ENCODE results near the gene ARID5B. TPM values are rescaled to one million over a fixed set of nuclear protein-coding genes. Genes with fewer than 3 reads are reported as not detected.
A peak's percentile ranks its signal among the peaks of the same experiment; 100 is the strongest.

The ARID5B gene
- polyA plus RNA-seq, 1 donor from 2014 or later: 2.1 TPM

DNA sequence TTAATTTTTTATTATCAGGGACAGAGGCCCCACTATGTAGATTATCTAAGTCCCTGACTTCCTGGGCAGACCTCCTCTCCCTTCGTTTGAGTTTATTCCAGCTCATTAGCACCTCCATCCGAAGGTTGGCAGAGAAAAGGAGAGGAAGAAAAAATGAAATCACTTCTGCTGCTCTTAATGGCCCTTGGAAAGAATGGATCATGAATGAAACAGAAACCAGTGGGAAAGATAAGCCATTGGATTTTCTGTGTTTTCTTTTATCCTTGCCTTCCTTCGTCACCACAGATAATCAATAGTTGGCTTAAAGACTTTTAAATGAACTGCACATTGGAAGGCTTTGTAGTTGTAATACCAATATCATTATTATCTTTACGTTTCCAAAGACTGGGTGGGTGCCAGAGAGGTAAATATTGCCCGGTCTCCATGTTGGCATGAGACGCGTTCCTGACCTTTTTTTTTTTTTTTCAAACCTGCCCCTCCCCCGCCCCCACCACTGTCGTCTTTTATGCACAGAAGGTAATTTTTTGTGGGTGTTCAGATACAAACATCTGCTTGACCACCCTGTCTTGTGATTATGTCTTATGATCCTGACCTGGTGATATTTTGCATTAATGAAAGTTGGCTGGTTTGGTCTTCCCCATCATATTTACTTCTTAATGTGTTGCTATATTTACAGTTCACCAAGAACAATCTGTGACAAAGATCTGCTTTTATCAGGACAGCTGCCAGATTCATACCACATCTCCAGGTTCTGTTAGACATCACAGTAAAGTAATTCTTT is 116.8 kb downstream of the ARID5B start:
- Histone ChIP-seq H3K4me3 (ENCODE audit: low read length) (no peak overlapping the region), H3K4me2 (ENCODE audit: low read length) (no peak overlapping the region), H3K9me3 (ENCODE audit: low read length) (no peaks in the 10 kb centered on the region), H3K27ac (ENCODE audit: low read length) (no peak overlapping the region), H3K27me3 (ENCODE audit: insufficient read depth, low read depth, low read length) (no peaks in the 10 kb centered on the region), H3F3A (ENCODE audit: insufficient read depth, low read length, poor library complexity, severe bottlenecking) (no peaks in the 10 kb centered on the region), H3K9me2 (ENCODE audit: insufficient read depth, low read length) (no peaks in the 10 kb centered on the region), H3K36me3 (ENCODE audit: insufficient read depth, low read length) (no peaks in the 10 kb centered on the region), H2AFZ (ENCODE audit: low read depth, low read length) (no peak overlapping the region), H4K20me1 (ENCODE audit: insufficient read depth) (no peaks in the 10 kb centered on the region), H3K9ac (ENCODE audit: low read length) (no peak overlapping the region), H3K79me2 (replicated peaks; ENCODE audit: insufficient read depth, low read length) (no peaks in the 10 kb centered on the region)
- TF ChIP-seq POLR2AphosphoS5 (IDR thresholded peaks at IDR 0.05) (peak; percentile 39), REST (IDR thresholded peaks at IDR 0.05; ENCODE audit: borderline replicate concordance) (no peak), EP300 (conservative IDR thresholded peaks at IDR 0.05; ENCODE audit: poor library complexity, severe bottlenecking) (peak; percentile 76), EZH2 (IDR thresholded peaks at IDR 0.05; ENCODE audit: borderline replicate concordance, insufficient read depth, low read length, poor library complexity, severe bottlenecking) (no peak)

GRCh38 chr10:62019013-62019684 is 117.7 kb downstream of the ARID5B start:
- peak; percentile 8 for TF ChIP-seq EP300 (conservative IDR thresholded peaks at IDR 0.05; ENCODE audit: poor library complexity, severe bottlenecking)
- no peak for TF ChIP-seq MXI1 (conservative IDR thresholded peaks at IDR 0.05; ENCODE audit: poor library complexity, severe bottlenecking)
- no peak for TF ChIP-seq SMC3 (conservative IDR thresholded peaks at IDR 0.05; ENCODE audit: poor library complexity)
- no peak for TF ChIP-seq CTCF (IDR thresholded peaks at IDR 0.05; ENCODE audit: poor library complexity, severe bottlenecking)
- TF ChIP-seq EZH2 (IDR thresholded peaks at IDR 0.05; ENCODE audit: borderline replicate concordance, insufficient read depth, low read length, poor library complexity, severe bottlenecking): no peak
- TF ChIP-seq REST (IDR thresholded peaks at IDR 0.05; ENCODE audit: borderline replicate concordance): no peak
- Histone ChIP-seq H3K9me2 (ENCODE audit: insufficient read depth, low read length) (no peaks in the 10 kb centered on the region), H3K4me2 (ENCODE audit: low read length) (no peak overlapping the region), H3K27me3 (ENCODE audit: insufficient read depth, low read depth, low read length) (no peaks in the 10 kb centered on the region), H3K9me3 (ENCODE audit: low read length) (peaks cover 3% of the 10 kb centered on the region), H3K4me3 (ENCODE audit: low read length) (no peak overlapping the region), H3K36me3 (ENCODE audit: insufficient read depth, low read length) (no peaks in the 10 kb centered on the region), H3F3A (ENCODE audit: insufficient read depth, low read length, poor library complexity, severe bottlenecking) (no peaks in the 10 kb centered on the region), H3K27ac (ENCODE audit: low read length) (peak overlapping the region; percentile 1), H4K20me1 (ENCODE audit: insufficient read depth) (no peaks in the 10 kb centered on the region), H2AFZ (ENCODE audit: low read depth, low read length) (no peak overlapping the region), H3K79me2 (replicated peaks; ENCODE audit: insufficient read depth, low read length) (no peaks in the 10 kb centered on the region), H3K9ac (ENCODE audit: low read length) (no peak overlapping the region)

All from neural cell (in vitro differentiated cells).